GM13976 (cell line): ENCODE measurements around the gene POU6F1.

Source experiments
- DNase-seq: peaks from one replicate; pipeline ENCODE4 v3.0.0; 2012; ENCODE audit warnings: low spot score
- CTCF ChIP-seq: IDR thresholded peaks from 2 replicates; pipeline ENCODE4 v1.5.1; 2012; ENCODE audit warnings: borderline replicate concordance, mild to moderate bottlenecking; ENCODE audit not compliant: insufficient read depth; ENCODE audit errors: extremely low read depth, missing control alignments, control extremely low read depth
- in situ Hi-C: fragments of 300-500 bp; cut with MboI; formaldehyde crosslinking; loops from one replicate; pipeline ENCODE4 v1.12.0; 2022; ENCODE audit warnings: low sequenced_read_pairs, mixed read lengths, inconsistent platforms; ENCODE audit not compliant: unreplicated experiment

The POU6F1 gene

GRCh38 chr12:51209259-51209658 lies 8.6 kb downstream of the POU6F1 start:
- in situ Hi-C loops: no loop called here
- DNase-seq: no peak
- TF ChIP-seq CTCF: no peak

- DNase-seq: no peak
- TF ChIP-seq CTCF: no peak
- in situ Hi-C loops: no loop called here
These were observed 9.7 kb downstream of the POU6F1 start for GRCh38 chr12:51208016-51208660.

- no peak for TF ChIP-seq CTCF
- in situ Hi-C loops: no loop called here
- DNase-seq: no peak
These were observed 12.5 kb downstream of the POU6F1 start for GRCh38 chr12:51205350-51205749.

- no peak for TF ChIP-seq CTCF
These were observed 15.1 kb downstream of the POU6F1 start for GRCh38 chr12:51202718-51203117.

GRCh38 chr12:51200806-51201205 lies 17.1 kb downstream of the POU6F1 start:
- DNase-seq: no peak
- no peak for TF ChIP-seq CTCF
- in situ Hi-C loops: no loop called here

More at GRCh38 chr12:51202718-51203117, 15.1 kb downstream of the POU6F1 start:
- in situ Hi-C loops: no loop called here
- DNase-seq: no peak

GRCh38 chr12:51200156-51200555 lies 17.7 kb downstream of the POU6F1 start:
- TF ChIP-seq CTCF: no peak
- DNase-seq: no peak
- in situ Hi-C loops: no loop called here
